Bone marrow (tissue), 2 donors: ENCODE data around the gene MS4A15.

ENCODE experiments used
- DNase-seq, 2 donors: peaks; one replicate each; lab custom pipeline; 2025; lab: John Stamatoyannopoulos, UW

MS4A15 gene

DNA sequence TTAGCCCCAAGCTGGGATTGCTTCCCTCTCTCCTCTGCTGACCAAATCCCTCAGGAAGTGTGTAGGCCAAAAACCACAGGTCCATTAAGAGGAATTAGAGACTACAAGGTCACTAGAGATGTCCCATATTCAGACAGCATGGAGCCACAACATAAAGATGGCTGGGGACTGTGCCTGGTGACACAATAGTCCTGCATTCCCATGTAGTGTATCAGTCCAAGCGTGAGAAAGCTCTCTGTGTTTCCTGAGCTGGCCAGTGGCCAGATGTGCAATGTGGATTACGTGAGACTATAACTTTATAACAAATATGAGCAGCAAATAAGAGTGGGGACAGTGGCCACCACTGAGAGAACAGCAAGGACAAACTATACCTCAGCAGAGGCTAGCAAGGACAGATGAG, 20.9 kb downstream of the MS4A15 start:
- DNase-seq, result no peak

GRCh38 chr11:60780065-60780464, 23.4 kb downstream of the MS4A15 start:
- no peak for DNase-seq

- no peak for DNase-seq
Measured at GRCh38 chr11:60780774-60781173, 24.1 kb downstream of the MS4A15 start.

- no peak for DNase-seq
Measured at GRCh38 chr11:60781286-60781980, 24.8 kb downstream of the MS4A15 start.

DNA sequence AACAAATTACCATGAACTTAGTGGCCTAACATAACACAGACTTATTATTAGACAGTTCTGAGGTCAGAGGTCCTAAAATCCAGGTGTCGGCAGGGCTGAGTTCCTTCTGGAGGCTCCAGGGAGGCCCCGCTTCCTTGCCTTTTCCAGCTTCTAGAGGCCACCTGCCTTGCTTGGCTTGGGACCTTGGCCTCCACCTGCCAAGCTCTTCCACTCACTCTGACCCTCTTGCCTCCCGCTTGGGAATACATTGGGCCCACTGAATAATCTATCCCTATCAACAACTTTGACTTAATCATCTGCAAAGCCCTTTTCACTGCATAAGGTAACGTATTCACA, 25.3 kb downstream of the MS4A15 start:
- no peak for DNase-seq

DNA sequence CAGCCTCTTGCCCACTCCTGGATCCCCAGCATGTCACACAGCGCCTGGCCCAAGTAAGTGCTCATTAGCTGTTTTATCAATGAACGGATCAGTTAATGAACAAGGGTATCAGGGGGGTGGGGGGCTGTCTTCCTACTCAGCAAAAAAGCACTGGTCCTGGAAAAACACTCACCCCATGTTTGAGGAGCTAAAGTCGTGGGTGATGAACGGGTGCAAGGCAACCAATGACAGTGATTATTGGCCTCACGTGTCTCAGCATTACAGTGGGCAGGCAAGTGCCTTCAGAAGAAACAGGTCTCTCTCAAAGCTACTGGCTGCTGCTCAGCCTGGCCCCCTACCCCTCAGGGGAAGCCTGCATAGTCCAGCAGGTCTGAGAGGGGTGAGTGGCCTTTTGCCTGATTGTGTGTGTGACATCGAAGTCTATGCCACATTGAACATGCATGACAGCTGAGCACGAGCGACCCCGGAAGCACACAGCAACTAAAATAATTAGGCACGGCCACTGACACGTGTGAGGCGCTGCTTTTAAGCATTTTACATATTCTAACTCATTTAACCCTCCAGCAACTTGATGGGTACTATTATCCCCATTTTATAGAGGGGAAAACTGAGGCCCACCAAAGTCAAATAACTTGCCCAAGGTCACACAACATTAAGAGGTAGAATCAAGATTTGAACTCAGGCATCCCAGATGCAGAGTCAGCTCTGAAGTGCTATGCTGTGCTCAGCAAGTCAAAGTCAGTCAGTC, 25.9 kb downstream of the MS4A15 start:
- no peak for DNase-seq

DNA sequence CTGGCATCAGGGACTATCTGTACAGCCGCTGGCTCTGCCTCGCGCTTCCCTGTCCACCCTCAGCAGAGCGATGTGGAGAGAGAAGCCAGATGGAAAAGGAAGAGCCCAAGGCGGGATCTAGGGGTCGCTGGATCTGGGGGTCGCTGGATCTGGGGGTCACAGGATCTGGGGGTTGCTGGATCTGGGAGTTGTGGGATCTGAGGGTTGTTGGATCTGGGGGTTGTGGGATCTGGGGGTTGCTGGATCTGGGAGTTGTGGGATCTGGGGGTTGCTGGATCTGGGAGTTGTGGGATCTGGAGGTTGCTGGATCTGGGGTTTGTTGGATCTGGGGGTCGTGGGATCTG, 26.4 kb downstream of the MS4A15 start:
- no peak for DNase-seq

- DNase-seq, result no peak
Measured at GRCh38 chr11:60783911-60784310, 27.2 kb downstream of the MS4A15 start.

GRCh38 chr11:60785136-60785535, 28.5 kb downstream of the MS4A15 start, which contains the start of gene MS4A10:
Gene MS4A10 (plus strand): TSS chr11:60785333. CDS start chr11:60790336, 5,003 bp downstream.
- no peak for DNase-seq

DNA sequence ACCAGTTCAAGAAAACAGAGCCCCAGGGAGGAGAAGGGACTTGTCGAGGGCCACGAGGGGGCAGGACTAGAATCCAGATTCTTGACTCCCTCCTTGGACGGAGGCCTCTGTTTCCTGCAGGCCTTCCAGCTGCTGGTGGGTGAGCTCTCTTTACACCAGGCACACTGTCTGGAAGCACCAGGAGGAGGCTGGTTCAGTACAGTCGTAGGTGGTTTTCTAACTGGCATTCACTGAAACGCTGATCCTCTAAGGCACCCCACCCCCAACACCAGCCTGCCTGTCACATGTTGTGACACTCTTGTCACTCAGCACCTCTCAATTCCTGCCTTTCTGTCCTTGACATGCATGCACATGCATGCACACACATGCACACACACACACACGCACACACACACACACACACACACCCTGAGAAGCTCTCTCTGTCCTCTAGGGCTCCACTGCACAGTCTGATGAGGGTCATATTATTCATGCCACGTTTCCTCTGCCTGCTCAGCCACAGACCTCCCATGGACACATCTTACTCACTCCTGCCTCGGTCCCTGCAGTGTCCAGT, 29.2 kb downstream of the MS4A15 start:
- no peak for DNase-seq

DNA sequence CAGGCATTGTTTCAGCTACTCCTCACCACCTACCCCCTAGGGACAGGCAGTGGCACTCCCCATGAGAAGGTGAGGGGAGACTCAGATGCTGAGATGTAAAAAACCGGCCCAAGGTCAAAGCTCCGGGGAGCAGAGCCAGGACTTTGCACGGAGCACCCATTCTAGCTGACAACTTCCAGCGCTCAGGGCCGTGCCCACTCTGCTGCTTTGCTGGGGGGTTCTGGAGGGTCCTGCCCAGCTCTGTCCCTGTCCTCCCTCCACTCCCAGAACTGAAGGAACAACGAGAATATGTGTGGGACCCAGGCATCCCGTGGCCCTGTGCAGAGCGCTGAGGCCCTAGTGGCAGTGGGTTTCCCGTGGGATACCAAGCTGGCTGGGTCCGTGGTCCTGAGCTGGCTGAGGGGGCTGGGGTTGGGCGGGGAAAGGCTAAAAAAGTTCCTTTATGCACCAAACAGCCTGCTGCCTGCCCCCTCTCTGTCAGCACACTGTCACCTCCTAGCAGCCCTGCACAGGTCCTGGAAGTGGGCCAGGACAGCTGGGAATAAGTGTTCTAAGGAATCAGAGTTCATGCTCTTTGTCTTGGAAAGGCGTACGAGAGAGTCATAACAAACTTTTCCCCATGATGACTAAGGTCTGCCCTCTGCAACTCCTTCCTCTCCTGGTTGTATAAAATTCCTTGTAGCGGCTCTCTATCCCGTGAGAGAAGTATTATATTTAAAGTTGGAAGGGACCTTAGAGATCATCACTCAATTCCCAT, 30.3 kb downstream of the MS4A15 start:
- no peak for DNase-seq

DNA sequence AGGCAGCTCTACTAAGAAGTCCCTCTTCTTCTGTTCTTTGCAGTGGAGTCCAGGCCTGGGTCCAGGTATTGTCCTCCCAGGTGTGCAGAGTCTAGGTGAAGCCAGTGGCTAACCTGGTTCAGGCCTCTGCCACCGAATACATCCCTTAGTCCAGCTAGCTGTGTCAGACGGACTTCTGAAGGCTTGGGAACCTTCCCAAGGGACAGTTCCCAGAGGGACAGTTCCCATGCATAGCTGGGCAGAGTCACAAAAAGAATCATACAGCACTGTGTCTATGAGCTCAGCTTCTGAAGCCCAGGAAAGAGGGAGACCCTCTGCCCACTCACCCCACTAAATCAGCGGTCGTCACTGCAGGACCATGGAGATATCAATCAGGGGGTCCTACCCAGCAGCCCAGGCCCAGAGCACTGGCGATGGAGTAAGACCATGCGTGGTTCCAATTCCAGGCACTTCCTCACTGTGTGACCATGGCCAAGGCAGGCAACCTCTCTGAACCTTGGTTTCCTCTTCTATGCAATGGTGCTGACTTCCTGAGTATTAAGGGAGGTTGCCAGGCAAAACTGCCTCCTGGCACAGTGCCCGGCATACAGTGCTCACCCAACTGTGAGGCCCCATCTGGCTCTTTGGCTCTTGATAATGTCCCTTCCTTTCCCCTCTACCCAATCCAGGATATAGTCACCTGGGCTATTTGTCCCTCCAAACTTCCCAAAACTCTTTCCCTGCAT, 31.9 kb downstream of the MS4A15 start:
- DNase-seq, result no peak

GRCh38 chr11:60790726-60791125, 34.1 kb downstream of the MS4A15 start:
- DNase-seq, result no peak

GRCh38 chr11:60791153-60791933, 34.7 kb downstream of the MS4A15 start:
- no peak for DNase-seq

GRCh38 chr11:60792521-60792920, 35.9 kb downstream of the MS4A15 start:
- DNase-seq, result no peak

- no peak for DNase-seq
Measured at GRCh38 chr11:60795291-60795690, 38.6 kb downstream of the MS4A15 start.

DNA sequence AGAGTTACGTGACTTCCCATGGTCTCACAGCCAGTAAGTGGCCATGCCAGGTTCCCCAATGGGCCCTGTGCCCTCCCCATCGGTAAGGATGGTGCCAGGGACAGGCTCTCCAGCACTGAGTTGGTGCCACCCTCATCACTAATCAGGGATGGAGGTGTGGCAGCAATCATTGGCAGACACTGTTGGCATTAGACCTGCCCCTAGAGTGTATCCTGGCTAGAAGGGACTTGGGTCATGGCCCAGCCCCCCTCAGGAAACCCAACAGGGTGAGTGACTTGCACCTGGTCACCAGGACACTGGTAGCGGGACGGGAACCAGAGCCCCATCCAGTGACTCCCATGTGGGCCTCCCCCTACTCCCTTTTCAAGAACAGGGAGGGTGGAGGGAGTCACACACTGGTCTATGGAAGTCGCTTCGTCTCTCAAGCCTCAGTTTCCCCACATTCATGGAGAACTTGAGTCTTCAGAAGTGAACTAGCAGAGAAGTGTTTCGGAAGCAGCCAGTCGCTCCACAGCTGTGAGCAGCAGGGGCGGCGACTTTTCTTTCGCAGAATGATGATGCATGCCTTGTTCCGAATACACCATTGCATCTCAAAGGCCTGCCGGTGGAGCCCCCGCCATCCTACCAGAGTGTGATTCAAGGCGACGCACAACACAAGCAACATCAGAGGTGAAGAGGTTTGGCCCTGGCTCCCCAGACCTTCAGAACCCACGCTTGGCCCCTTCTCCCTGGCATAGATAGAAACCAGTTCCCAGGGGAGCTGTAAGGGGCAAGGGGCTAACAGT, 41.4 kb downstream of the MS4A15 start:
- DNase-seq, result no peak

DNA sequence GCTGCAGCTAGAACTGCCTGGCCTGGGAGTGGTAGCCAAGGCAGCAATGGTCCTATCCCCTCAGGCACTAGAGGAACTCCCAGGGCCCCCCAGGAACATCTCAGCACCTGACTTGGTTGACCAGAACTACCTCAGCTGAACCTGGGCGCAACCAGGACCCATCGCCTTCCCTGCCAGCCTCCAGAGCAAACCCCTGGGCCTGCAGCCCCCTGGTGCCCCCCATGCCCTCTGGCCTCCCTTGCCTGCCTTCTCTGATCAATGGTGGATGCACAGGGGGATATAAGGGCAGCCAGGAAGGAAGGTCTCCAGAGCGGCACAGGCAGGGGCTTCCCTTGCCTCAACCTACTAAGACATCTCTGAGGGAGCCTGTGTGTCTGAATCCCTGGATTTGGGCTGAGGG, 42.0 kb downstream of the MS4A15 start:
- DNase-seq, result no peak

- no peak for DNase-seq
Measured at GRCh38 chr11:60801194-60801593, 44.5 kb downstream of the MS4A15 start.

- no peak for DNase-seq
Measured at GRCh38 chr11:60803273-60803936, 46.7 kb downstream of the MS4A15 start.
